Activated naive CD4-positive, alpha-beta T cell (primary cell): ENCODE measurements around the gene MAST4.
A peak's percentile ranks its signal among the peaks of the same experiment; 100 is the strongest.
"Not testable (repeated sequence)": the region's sequence is repeated elsewhere in the genome, so short reads cannot be mapped to it uniquely, and the experiment has no call there.

ENCODE experiments used
- DNase-seq, 4 experiments: peaks; one replicate each; lab custom pipeline; 2025; lab: John Stamatoyannopoulos, UW

Gene MAST4

DNA sequence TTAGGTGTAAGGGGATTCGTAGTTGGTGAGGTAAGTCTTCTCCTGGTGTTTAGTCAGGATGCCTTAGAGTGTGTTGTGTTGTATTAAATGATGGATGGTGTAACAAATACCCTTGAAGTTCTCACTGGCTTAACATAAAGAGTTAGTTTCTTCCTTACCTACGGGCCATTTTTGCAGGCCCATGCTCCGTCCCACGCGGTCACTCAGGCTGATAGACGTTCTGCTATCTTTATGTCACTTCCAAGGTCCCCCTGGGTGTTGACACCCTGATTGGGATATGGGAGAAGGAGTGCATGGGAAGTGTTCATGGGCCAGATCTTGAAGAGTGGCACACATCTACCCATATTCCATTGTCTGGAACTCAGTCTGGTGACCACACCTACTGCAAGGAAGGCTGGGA is 214.0 kb downstream of the MAST4 start:
- DNase-seq = no peak

DNA sequence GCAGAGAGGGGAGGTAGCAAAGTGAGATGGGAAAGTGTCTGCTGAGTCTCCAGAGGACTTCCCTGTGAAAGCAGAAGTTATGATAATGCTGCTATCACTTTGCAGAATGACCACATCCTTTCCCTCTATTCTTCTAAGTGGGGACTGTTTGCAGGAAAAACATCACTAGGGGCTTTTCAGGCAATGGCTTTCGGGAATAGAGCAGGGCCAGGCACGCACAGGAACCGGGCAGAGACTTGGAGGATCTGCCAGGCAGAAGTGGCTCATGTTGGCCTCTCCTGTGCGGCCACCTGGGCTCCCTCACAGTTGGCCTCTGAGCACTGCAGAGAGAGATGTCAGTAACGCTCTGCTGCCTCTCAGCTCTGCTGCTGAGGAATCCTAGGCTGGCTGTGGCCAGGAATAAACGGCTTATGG is 214.7 kb downstream of the MAST4 start:
- no peak for DNase-seq

DNA sequence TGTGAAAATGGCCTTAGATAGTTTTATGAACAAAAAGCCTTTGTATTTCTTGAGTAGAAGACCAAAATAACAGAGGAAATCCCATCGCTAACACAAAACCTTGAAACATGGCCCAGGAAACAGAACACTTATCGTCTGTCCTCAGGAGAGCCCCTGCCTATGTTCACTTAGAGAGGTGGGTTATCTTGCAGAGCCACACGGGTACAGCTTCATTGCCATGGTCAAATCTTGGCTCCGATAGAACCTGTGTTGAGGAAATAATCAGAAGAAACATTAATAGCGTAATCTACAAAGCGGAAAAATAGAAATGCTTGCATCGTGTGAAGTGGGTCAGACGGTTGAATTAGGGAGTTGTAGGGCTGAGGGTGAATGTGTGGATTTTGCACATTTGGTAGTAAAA is 216.1 kb downstream of the MAST4 start:
- DNase-seq = no peak

DNA sequence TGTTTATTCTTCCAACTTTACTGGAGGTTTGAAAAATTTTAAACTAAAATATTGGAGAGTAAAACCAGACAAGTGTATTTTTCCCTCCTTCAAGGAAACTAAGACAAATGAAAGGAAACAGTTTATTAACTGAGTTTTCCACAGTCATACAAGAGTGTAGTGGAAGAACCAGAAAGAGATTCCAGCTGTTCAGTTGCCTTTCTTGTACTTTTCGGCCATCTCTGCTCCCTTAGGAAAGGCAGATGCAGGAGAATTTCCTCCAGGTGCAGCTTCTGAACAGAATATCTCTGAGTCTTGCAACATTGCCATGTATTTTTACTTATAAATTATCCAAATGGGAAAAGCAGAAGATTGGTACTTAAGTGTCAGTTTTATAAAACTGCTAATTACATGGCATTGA is 217.1 kb downstream of the MAST4 start:
- DNase-seq = no peak

DNA sequence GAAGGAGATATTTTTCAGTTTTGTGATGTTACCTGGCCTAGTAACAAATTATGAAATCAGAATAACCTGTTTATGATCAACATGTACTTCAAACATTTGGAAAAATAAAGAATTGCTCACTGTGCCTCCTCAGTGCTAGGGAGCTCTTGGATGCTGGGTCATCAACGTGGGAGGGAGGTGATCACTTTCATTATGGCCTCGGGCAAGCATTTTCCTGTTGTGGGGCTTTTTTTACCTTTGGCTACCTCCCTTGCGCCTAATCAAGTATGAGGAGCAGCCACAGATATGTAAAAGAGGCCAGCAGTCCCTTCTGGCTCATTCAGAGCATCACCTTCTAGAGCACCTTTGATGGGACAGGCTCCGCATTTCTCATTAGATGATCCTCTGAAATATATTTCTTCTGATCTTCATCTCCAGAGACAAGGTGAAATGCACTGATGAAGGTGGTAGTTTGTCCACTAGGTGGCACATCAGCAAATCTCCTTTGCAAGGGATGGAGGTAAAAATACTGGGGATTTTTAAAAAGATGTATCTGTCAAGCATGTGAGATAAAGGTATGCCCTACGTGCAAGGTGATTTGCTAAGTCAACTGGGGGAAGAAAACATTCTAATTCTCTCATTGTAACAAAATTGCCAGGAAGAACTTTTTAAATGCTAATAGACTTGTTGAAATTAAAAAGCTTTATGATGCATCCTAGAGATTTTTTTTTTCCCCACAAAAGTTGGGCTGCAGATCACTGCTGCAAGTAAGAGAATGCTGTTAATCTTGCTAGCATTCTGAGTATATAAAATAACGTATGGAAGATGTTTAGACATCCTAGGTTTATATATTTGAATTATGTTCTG is 218.2 kb downstream of the MAST4 start:
- no peak for DNase-seq

DNA sequence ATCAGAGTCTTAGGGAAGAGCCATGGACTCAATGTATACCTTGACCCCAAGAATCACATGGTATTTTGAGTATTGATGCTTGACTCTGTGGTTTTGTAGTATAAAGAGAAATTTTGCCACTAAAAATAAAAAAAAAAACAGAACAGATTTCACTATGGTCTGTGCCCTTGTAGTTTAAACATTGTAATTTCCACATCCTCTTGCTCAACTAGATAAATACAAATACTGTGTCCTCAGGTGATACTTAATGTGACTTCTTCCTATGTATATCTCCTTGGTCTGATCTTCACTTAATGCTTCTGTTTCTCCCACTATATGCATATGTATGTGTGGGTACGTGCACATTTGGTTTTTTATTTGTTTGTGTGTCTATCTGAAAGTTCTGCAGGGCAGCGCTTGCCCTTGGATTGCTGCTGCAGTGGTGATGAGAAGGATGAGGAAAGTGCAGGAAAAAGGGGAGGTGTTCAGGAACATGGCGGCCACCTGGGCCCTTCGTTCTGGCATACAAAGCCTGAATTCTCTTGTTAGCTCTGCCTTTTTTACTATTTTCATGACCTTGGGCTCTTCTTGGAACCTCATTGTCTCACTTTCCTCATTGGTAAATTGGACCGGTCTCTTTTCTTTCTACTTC is 222.2 kb downstream of the MAST4 start:
- no peak for DNase-seq

DNA sequence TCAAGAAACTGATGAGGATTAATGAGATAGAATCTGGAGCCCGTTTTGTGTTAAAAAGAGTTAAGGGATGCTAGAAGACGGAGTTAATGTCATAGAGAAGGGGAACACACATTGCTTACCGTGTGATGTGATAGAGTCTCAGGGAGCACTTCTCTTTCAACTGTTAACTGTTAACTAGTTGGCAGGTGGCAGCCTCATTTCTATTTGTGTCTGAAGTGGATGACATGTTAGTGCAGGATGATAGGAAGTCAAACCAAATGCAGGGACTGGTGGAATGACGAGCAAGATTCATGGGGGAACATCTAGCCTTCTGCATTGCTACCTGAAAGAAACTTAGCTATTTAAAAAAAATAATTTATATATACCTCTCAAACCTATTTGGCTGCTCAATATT is 222.7 kb downstream of the MAST4 start:
- DNase-seq = no peak

DNA sequence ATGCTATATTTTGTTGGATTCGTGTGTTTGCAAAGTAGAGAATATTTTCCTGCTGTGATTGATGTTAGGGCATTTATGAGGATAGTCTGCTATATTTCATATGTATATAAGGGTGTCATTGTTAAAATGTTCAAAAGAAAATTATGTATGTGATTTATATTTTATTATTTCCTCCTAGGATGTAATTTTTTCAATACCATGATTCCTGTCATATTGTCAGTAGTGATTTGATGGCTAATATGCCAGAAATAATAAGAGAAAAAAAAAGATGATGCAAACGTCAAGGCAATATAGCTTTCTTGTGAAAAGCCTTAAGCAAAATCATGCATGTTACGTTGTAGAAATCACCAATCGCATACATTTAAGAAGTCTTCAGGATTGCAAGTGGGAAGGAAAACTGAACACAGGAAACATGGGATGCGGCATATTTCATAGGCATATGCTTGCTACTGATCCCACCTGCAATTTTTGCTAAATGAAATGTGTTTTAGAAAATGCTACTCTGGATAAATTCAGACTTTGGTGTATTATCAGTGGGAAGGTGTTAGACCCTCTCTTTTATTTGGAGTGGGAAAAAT is 224.5 kb downstream of the MAST4 start:
- no peak for DNase-seq

DNA sequence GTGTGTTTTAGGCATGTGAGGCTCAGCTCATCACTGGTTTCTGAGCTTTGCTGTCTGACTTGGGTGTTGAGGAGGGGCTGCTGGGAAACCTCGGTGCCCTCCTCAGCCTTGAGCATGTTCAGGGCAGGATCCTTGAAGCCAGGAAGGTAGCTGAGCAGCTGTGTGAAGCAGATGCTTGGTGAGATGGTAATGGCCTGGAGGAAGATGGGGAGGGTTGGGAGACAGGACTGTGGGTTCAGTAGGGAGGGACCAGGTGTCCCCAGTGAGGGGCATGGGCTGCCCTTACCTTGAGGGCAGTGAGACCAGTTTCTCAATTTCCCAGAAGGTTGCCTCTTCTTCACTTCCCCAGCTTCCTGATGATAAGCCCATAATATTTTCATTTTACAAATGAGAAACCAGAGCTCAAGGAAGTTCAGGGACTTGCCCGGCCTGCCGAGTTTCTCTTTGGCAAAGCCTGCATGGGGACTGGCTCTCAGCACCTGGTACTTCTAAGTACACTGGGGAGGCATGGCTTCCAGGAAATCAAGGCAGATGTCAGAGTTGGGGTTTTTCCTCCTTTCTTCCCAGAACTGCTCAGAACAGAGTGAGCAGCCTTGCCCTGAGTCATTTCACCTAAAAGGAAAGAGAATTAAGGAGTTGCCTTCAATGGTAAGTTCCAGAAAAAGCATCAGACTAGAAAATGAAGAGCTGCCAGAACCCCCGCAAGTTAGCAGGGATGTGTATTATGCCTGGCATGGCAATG is 225.7 kb downstream of the MAST4 start:
- DNase-seq = no peak

DNA sequence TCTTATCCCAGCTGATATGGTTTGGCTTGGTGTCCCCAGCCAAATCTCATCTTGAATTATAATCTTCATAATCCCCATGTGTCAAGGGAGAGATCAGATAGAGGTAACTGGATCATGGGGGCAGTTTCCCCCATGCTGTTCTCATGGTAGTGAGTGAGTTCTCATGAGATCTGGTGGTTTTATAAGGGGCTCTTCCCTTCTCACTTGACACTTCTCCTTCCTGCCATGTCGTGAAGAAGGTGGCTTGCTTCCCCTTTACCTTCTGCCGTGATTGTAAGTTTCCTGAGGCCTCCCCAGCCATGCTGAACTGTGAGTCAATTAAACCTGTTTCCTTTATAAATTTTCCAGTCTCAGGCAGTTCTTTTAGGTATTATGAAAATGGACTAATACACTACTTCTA is 226.7 kb downstream of the MAST4 start:
- not testable (repeated sequence) for DNase-seq

DNA sequence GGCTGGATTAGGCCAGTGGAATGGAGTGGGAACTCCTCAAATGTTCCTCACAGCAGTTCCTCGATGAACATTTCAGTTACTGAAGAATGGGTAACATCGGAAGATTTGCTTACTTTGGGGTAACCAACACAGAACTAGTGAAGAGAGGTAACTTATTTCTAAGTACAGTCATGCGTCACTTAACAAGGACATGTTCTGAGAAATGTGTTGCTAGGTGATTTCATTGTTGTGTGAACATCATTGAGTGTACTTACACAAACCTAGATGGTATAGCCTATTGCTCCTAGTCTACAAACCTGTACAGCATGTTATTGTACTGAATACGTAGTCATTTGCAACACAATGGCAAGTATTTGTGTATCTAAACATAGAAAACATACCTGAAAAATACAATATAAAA is 228.3 kb downstream of the MAST4 start:
- DNase-seq = no peak

DNA sequence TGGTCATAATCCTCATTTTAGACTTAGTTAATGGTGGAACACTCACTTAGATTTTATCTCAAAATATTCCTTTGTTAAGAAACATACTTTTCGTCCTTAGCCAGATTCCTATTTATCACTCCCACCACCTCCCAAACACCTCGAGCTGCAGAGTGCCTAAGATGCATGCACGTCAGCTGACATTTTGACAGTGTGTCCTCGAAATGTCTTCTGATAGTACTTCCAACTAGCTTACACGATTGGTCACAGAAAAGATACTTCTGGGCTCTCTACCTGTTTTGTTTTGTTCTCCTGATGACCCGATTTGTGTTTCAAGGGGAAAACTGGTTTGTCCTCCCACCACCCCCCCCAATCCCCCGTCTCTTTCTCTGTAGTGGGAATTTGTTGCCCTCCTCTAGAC is 230.1 kb downstream of the MAST4 start:
- no peak for DNase-seq

DNA sequence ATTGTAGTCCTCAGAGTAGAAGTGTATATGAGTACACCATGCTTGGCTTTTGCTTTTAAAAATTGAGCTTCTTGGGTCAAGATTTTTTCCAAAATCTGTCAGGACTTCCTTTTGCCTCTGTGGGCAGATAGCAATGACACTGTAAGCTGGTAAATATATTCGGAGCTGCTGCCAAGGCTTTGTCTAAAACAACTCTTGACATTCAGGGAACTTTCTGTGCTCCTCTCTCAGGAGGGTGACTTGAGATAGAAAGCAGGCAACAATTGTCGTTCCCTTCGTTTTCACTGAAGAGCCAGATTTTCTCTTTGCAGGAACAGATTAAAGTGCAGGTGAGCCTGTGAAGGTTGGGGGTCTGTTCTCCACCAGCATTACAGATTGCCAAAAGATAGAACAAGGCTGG is 230.5 kb downstream of the MAST4 start:
- DNase-seq = no peak

DNA sequence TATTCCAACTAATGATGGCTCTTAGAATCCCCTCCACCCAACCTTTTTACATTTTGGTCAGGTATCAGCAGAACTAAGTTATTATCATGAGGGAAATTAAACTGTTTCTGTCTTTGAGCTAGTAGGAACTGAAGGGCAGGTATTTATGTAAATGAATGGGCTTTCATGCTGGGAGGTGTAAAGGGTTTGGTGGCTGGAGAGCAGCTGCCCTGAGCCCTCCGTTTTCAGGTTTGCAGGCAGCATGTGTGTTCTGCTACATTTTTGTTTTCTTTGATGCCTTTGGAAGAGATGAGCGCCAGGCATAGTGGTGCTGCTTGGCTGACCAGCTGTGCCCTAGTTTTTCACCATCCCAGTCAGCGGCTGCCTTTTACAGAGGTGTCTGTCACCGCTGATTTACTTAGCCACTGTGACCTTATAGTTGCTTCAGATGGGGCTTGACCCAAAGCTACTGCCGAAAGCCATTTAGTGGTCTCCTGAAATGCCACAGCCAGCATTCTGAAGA is 231.9 kb downstream of the MAST4 start:
- DNase-seq = no peak

DNA sequence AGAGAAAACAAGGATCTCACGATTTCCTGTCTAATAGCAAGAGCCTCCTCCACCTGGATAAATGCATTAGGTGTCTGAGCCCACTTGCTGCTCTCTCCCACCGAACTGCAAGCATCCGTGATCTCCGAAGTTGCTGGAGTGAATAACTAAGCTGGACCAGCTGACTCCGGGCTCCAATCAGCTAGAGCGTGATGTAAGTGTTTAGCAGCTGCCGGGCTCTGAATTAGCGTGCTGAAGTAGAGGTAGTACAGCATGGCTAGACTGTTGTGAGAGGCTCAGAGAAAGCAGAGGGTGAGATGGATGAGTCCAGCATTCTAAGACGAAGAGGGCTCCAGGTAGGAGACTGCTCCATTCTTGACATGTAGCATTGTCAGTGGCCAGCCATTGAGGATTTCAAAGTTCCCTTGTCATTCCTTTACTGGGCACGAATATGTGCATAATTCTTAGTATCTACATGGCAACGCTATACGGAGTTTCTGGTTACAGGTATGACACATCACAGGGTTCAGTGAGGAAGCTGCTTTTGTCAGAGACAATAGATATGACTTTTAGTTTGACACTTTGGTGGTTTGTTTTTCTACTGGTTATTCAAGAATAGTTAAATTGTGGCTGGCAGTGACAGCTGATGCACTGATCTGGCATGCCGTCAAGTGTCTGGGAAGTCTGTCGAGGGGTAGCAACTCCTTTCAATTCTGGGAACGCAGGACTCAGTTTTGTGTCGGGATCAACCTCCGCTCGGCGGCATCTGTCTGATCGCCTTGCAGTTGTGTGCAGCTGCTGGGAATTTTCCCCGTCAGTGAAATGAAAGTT is 232.6 kb downstream of the MAST4 start:
- peak in 2 of 4 experiments; percentile 17 to 28 for DNase-seq

DNA sequence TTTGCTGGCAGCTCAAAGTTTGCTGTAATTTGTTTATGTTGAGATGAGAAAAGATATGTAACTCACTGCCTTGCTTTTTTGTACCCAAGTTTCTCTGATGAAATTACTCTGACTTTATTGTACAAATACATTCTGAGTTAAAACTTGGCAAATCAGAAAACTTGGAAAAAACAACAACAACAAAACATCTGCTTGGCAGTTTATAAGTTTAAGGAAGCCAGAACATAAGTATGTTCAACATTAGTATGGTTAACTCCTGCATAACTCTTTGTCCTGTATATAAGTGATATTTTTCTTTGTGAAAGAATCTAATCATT is 233.1 kb downstream of the MAST4 start:
- no peak for DNase-seq

DNA sequence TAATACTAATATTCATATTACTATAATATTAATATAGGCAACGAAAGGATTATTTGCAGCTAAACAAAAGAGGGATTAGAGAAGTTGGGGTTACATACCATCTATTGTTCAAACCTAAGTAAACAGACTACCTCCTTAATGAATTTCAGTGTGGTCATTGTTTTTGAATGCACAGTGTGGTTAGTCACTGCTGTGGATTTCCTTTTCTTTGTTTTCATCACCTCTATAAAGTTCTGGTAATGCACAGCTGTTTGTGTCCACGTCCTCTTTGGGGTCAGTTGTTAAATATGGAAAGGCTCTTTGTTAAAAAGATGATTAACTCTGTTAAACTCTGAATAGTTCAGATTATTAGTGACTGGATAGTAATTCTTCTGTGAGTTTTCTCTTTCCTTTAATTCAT is 233.6 kb downstream of the MAST4 start:
- no peak for DNase-seq

DNA sequence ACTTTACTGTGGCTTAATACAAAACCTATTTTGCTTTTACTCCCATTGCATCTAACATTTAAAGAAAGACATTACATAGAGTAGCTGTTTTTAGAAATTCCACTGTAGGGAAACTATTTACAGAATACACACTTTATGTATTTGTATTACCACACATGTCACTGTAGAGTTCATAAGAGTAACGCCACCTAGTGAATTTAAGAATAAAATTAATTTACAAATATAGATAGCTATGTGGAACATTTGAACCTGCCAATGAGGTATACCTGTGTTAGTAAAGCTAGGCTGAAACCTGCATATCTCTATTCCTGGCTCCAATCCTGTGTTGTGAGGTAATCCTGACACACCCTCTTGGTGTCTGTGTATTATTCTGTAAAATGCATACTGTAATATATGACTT is 234.4 kb downstream of the MAST4 start:
- no peak for DNase-seq

DNA sequence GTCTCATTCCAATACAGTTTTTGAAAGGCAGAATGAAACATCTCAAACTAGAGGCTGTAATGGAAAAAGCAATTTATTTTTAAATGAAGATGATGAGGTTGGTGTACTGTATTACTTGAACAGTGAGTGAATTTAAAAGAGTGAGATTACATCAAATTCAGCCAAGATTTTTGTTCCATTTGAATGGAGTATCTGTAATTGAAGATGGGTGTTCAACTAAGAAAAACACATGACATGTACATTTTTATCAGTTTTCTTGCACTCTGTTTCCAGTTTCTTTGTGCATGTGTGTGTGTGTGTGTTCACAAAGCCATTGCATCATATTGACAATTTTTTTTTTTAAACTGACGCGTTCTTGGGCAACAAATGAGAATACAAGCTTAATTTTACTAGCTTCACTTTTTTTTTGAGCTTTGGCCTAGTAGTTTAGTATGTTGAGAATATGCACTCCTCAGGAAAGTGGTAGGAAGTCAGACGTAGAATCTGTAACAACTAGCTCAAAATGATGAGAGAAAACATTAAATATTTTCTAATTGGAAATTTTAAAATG is 243.5 kb downstream of the MAST4 start:
- DNase-seq = no peak

DNA sequence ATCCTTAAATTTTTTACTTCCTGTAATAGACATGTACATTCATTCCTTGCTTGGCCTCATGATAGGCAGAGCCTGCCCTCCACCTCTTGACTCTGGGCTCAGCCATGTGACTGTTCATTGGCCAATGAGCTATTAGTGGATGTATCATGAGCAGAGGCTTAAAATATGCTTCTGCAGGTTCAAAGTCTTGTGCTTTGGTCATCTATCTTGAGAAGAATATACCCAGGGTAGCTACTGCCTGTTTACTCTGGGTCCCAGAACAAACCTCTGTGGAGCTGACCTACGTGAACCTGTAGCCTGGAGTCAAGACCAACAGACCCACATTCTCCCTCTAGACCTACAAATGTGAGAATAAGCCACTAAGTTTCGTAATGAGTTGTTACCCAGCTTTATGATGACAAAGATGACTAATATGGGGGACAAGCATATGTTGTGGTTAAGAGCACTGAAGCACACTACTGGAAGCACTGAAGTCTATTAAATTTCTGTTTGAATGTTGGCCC is 244.4 kb downstream of the MAST4 start:
- DNase-seq = no peak

DNA sequence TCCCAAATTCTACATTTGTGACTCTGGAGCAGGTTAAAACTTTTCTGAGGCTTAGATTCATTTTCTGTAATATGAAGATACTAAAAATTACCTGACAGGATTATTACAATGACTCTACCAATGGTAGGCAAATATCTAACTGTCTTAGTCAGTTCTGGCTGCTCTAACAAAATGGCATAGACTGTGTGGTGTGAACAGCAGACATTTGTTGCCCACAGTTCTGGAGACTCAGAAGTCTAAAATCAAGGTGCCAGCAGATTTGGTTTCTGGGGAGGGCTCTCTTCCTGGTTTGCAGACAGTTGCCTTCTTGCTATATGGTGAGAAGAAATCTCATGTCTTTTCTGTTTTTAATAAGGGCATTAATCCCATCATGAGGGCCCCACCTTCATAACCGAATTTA is 245.1 kb downstream of the MAST4 start:
- no peak for DNase-seq
